Uterus (tissue), 4 donors: ENCODE measurements around the gene PDE6B. TPM values are rescaled to one million over a fixed set of nuclear protein-coding genes. Genes with fewer than 3 reads are reported as not detected.

Experiments used
- DNase-seq, 2 donors: peaks; one replicate each; pipeline ENCODE4 v3.0.0-alpha.2; 2019 to 2020
- H3K27ac ChIP-seq, 2 donors: fragments of 200-600 bp; sonication (generic); 1 replicate in 1 of 2; 2 replicates in 1 of 2; pipeline ENCODE4 v1.5.1; 2016 to 2018
- H3K27me3 ChIP-seq, 2 donors: fragments of 200-600 bp; sonication (generic); one replicate each; pipeline ENCODE4 v1.5.1; 2018 to 2019; ENCODE audit warnings: control low read depth in 1 of 2
- H3K36me3 ChIP-seq, 2 donors: fragments of 200-600 bp; sonication (generic); one replicate each; pipeline ENCODE4 v1.5.1; 2019; ENCODE audit warnings: control low read depth in 1 of 2
- H3K4me1 ChIP-seq, 2 donors: fragments of 200-600 bp; sonication (generic); one replicate each; pipeline ENCODE4 v1.5.1; 2018 to 2019; ENCODE audit warnings: control low read depth in 1 of 2
- H3K4me3 ChIP-seq, 2 donors: fragments of 200-600 bp; sonication (generic); 1 replicate in 1 of 2; 2 replicates in 1 of 2; pipeline ENCODE4 v1.5.1; 2018 to 2019; ENCODE audit warnings: mild to moderate bottlenecking in 1 of 2
- H3K9me3 ChIP-seq, 2 donors: fragments of 200-600 bp; sonication (generic); one replicate each; pipeline ENCODE4 v1.5.1; 2019; ENCODE audit warnings: control low read depth in 1 of 2
- POLR2A ChIP-seq, 2 donors: fragments of 450-650 bp; IDR thresholded peaks; one replicate each; pipeline ENCODE4 v1.6.1; 2016; ENCODE audit warnings: antibody characterized with exemption in 2 of 2, mild to moderate bottlenecking in 1 of 2, moderate library complexity in 1 of 2
- intact Hi-C: fragments of 100-400 bp; cut with DNase I; formaldehyde crosslinking; loops from one replicate; pipeline ENCODE4 v1.15.1; 2023; ENCODE audit warnings: low total_unique reads
- total RNA-seq, 4 donors: library from RNA; depleted of rRNA in 3 of 4; stranded (reverse); fragments of >200 nt in 3 of 4; gene quantifications; one replicate each; pipeline versions ENCODE4 v1.1.0 to v1.2.4, GENCODE V29; 2014 to 2023
- TF ChIP-seq, protein P1 (sequence below), 4 experiments: fragments of 200-600 bp in 2 of 4; fragments of 450-650 bp in 2 of 4; sonication (generic) in 2 of 4; IDR thresholded peaks; one replicate each; pipeline ENCODE4 v1.5.1; 2016 to 2019; ENCODE audit warnings: antibody characterized with exemption in 4 of 4, mild to moderate bottlenecking in 2 of 4, moderate library complexity in 1 of 4
- donor health status: DM: yes; HTN: yes; CAD: no.

The PDE6B gene
- total RNA-seq, 4 donors from 2014 or later = 0.26 to 16.2 (median 1.2) TPM; not detected in 1

DNA sequence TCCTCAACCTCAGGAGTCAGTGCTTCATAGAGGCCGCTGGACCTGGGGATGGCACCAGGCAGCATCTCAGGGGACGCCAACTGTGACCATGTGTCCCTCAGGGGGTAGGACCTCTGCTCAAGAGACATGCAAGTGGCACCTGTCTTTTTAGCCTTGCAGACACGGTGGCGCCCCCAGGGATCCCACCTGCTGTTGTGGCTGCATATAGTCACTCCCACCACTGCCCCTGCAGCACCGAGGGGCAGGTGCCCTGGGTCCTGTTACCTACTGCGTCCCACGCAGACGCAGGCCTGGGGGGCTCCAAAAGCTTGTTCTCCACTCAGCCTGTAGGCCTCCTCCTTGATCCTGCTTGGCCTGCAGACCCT lies 51.5 kb downstream of the PDE6B start:
- H3K4me1 ChIP-seq = peaks cover 7 to 12% of the 10 kb centered on the region in 2 donors
- H3K4me3 ChIP-seq = no peak overlapping the region
- intact Hi-C loops = no loop called here
- H3K36me3 ChIP-seq = no peaks in the 10 kb centered on the region
- no peak for DNase-seq
- no peaks in the 10 kb centered on the region for H3K9me3 ChIP-seq
- no peak for TF ChIP-seq POLR2A (IDR thresholded peaks at IDR 0.05)
- TF ChIP-seq, protein P1, sequence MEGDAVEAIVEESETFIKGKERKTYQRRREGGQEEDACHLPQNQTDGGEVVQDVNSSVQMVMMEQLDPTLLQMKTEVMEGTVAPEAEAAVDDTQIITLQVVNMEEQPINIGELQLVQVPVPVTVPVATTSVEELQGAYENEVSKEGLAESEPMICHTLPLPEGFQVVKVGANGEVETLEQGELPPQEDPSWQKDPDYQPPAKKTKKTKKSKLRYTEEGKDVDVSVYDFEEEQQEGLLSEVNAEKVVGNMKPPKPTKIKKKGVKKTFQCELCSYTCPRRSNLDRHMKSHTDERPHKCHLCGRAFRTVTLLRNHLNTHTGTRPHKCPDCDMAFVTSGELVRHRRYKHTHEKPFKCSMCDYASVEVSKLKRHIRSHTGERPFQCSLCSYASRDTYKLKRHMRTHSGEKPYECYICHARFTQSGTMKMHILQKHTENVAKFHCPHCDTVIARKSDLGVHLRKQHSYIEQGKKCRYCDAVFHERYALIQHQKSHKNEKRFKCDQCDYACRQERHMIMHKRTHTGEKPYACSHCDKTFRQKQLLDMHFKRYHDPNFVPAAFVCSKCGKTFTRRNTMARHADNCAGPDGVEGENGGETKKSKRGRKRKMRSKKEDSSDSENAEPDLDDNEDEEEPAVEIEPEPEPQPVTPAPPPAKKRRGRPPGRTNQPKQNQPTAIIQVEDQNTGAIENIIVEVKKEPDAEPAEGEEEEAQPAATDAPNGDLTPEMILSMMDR (IDR thresholded peaks at IDR 0.05) = no peak
- H3K27me3 ChIP-seq = no peaks in the 10 kb centered on the region
- H3K27ac ChIP-seq = no peak overlapping the region

- Histone ChIP-seq H3K27ac (no peak overlapping the region), H3K36me3 (no peaks in the 10 kb centered on the region), H3K4me3 (no peak overlapping the region), H3K9me3 (no peaks in the 10 kb centered on the region), H3K4me1 (peaks cover 7 to 12% of the 10 kb centered on the region in 2 donors), H3K27me3 (no peaks in the 10 kb centered on the region)
- no peak for DNase-seq
- TF ChIP-seq, protein P1 (IDR thresholded peaks at IDR 0.05) = no peak
- no peak for TF ChIP-seq POLR2A (IDR thresholded peaks at IDR 0.05)
- intact Hi-C loops = no loop called here
These were observed 52.3 kb downstream of the PDE6B start for GRCh38 chr4:677431-678293.

- Histone ChIP-seq H3K27ac (no peak overlapping the region), H3K4me3 (no peak overlapping the region), H3K27me3 (no peaks in the 10 kb centered on the region), H3K36me3 (no peaks in the 10 kb centered on the region), H3K4me1 (peaks cover 0 to 12% of the 10 kb centered on the region in 2 donors), H3K9me3 (no peaks in the 10 kb centered on the region)
- no peak for DNase-seq
- TF ChIP-seq POLR2A (IDR thresholded peaks at IDR 0.05) = no peak
- TF ChIP-seq, protein P1 (IDR thresholded peaks at IDR 0.05) = no peak
- intact Hi-C loops = no loop called here
These were observed 53.1 kb downstream of the PDE6B start for GRCh38 chr4:678331-679103.

DNA sequence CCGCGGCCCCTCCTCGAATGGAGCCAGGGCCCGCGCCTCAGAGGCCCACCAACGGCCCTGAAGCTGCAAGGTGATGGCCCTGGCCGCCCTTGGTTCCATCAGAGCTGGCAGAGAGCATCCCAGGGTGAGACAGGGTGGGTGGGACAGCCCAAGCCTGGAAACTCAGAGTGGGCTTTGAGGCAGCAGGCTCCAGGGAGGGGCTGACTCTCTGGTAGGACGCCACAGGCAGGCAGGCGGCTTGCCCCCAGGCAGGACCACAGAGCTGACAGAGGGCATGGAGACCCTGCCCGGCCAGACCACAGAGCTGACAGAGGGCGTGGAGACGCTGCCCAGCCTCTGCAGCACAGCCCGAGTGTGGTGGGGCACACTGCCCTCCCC lies 53.7 kb downstream of the PDE6B start:
- DNase-seq = no peak
- Histone ChIP-seq H3K36me3 (no peaks in the 10 kb centered on the region), H3K27me3 (no peaks in the 10 kb centered on the region), H3K4me3 (no peak overlapping the region), H3K27ac (no peak overlapping the region), H3K4me1 (peaks cover 0 to 12% of the 10 kb centered on the region in 2 donors), H3K9me3 (no peaks in the 10 kb centered on the region)
- TF ChIP-seq, protein P1 (IDR thresholded peaks at IDR 0.05) = no peak
- no peak for TF ChIP-seq POLR2A (IDR thresholded peaks at IDR 0.05)
- intact Hi-C loops = no loop called here

DNA sequence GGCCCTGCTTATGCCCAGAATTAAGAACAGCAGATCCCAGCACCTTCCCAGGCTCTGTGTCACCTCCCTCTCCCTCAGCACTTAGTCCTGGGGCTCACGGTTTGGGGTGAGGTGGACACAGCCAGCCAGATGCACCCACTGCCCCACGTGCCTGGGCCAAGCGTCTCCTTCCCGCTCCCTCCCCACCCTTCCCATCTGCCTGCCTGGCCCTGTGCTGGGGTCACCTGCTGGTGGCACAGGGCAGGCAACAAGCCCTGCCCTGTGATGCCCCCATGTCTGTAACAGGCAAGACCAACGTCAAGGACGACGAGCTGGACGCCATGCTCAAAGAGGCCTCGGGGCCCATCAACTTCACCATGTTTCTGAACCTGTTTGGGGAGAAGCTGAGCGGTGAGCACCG lies 54.3 kb downstream of the PDE6B start:
- TF ChIP-seq, protein P1 (IDR thresholded peaks at IDR 0.05) = no peak
- TF ChIP-seq POLR2A (IDR thresholded peaks at IDR 0.05) = no peak
- H3K36me3 ChIP-seq = no peaks in the 10 kb centered on the region
- no peak overlapping the region for H3K4me3 ChIP-seq
- H3K27me3 ChIP-seq = no peaks in the 10 kb centered on the region
- no peak overlapping the region for H3K27ac ChIP-seq
- H3K4me1 ChIP-seq = peaks cover 0 to 12% of the 10 kb centered on the region in 2 donors
- intact Hi-C loops = no loop called here
- H3K9me3 ChIP-seq = no peaks in the 10 kb centered on the region
- DNase-seq = no peak
